Neural cell (in vitro differentiated cells): ENCODE data around the gene SOX5.

Experiments used
- CTCF ChIP-seq: fragments of 450-650 bp; IDR thresholded peaks from 2 replicates; pipeline ENCODE4 v1.5.1; 2014; ENCODE audit warnings: antibody characterized with exemption, mild to moderate bottlenecking, moderate library complexity; ENCODE audit not compliant: poor library complexity, severe bottlenecking
- EP300 ChIP-seq: fragments of 450-650 bp; conservative IDR thresholded peaks from 2 replicates; pipeline ENCODE4 v1.6.1; 2014; ENCODE audit warnings: antibody characterized with exemption, mild to moderate bottlenecking, moderate library complexity; ENCODE audit not compliant: poor library complexity, severe bottlenecking
- EZH2 ChIP-seq: fragments of 200-600, 300-800 bp; shearing (Covaris generic), sonication (generic); IDR thresholded peaks from 2 replicates; pipeline ENCODE4 v1.6.1; 2014; ENCODE audit warnings: antibody characterized with exemption, low read length, borderline replicate concordance, mild to moderate bottlenecking; ENCODE audit not compliant: insufficient read depth, poor library complexity, severe bottlenecking
- POLR2AphosphoS5 ChIP-seq: IDR thresholded peaks from 2 replicates; pipeline ENCODE4 v1.6.1; 2012
- TAF1 ChIP-seq: IDR thresholded peaks from 2 replicates; pipeline ENCODE4 v1.6.1; 2012; ENCODE audit warnings: low read depth
- TF ChIP-seq, protein P1 (sequence below): IDR thresholded peaks from 2 replicates; pipeline ENCODE4 v1.6.1; 2012; ENCODE audit warnings: borderline replicate concordance

DNA sequence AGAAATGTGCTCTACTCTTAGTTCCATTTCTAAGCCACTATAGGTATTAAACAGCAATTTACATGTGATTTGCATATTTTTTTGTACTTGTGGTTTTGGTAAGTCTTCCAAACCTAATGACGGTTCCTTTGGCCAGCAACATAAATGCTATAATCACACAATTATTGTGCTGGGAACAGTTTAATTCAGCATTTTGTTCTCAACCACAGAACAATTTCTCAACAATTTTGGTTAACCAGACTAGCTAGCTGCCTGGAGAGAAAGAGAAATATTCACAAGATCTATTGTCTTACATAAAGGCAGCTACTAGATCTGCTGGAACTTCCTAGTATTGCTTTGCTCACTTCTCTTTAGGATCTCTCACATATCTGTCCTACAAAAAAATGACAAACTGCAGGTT is 265.3 kb downstream of the SOX5 start:
- TF ChIP-seq EP300 = no peak
- no peak for TF ChIP-seq CTCF
- TF ChIP-seq TAF1 = no peak
- TF ChIP-seq POLR2AphosphoS5 = no peak
- TF ChIP-seq, protein P1, sequence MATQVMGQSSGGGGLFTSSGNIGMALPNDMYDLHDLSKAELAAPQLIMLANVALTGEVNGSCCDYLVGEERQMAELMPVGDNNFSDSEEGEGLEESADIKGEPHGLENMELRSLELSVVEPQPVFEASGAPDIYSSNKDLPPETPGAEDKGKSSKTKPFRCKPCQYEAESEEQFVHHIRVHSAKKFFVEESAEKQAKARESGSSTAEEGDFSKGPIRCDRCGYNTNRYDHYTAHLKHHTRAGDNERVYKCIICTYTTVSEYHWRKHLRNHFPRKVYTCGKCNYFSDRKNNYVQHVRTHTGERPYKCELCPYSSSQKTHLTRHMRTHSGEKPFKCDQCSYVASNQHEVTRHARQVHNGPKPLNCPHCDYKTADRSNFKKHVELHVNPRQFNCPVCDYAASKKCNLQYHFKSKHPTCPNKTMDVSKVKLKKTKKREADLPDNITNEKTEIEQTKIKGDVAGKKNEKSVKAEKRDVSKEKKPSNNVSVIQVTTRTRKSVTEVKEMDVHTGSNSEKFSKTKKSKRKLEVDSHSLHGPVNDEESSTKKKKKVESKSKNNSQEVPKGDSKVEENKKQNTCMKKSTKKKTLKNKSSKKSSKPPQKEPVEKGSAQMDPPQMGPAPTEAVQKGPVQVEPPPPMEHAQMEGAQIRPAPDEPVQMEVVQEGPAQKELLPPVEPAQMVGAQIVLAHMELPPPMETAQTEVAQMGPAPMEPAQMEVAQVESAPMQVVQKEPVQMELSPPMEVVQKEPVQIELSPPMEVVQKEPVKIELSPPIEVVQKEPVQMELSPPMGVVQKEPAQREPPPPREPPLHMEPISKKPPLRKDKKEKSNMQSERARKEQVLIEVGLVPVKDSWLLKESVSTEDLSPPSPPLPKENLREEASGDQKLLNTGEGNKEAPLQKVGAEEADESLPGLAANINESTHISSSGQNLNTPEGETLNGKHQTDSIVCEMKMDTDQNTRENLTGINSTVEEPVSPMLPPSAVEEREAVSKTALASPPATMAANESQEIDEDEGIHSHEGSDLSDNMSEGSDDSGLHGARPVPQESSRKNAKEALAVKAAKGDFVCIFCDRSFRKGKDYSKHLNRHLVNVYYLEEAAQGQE = no peak
- TF ChIP-seq EZH2 = no peak
